GM06990 (cell line): ENCODE results near the gene NFATC3.

ENCODE experiments used
- DNase-seq: peaks from one replicate; pipeline ENCODE4 v3.0.0-alpha.2; 2011; ENCODE audit not compliant: insufficient read length; ENCODE audit errors: extremely low read depth
- H3K27me3 ChIP-seq: replicated peaks from 2 replicates; pipeline ENCODE4 v1.6.0; 2011; ENCODE audit warnings: low read length; ENCODE audit not compliant: control insufficient read depth, insufficient read depth
- H3K36me3 ChIP-seq: 2 replicates; pipeline ENCODE4 v1.5.1; 2011; ENCODE audit warnings: low read length; ENCODE audit not compliant: control insufficient read depth, insufficient read depth
- H3K4me3 ChIP-seq: replicated peaks from 2 replicates; pipeline ENCODE4 v1.5.1; 2011; ENCODE audit warnings: low read depth, mild to moderate bottlenecking, control low read depth, low read length
- CTCF ChIP-seq: IDR thresholded peaks from 2 replicates; pipeline ENCODE4 v1.5.1; 2011; ENCODE audit warnings: low read length, control low read depth, mild to moderate bottlenecking, inconsistent platforms; ENCODE audit not compliant: insufficient read depth, poor library complexity, severe bottlenecking

Gene NFATC3

DNA sequence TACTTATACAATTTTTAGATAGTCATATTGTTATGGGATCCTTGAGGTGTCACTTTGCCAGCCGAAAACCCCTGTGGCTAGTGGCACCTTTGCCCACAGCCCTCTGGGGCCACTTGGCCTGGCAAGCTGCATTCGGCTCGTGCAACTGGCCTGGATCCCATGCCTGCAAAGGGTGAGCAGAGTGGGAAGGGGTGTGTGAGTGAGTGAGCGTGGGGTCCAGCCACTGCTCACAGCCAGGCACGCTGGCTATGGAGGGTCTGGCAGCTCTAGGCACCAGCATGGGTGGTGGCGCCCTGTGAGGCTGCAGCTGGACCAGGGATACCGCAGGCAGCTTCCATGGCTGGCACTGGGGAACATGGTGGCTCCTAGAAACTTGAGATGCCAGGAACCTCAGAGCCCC is 101.7 kb downstream of the NFATC3 start:
- Histone ChIP-seq H3K36me3 (peaks cover 19% of the 10 kb centered on the region), H3K4me3 (no peak overlapping the region), H3K27me3 (no peaks in the 10 kb centered on the region)
- TF ChIP-seq CTCF = no peak
- DNase-seq = no peak

DNA sequence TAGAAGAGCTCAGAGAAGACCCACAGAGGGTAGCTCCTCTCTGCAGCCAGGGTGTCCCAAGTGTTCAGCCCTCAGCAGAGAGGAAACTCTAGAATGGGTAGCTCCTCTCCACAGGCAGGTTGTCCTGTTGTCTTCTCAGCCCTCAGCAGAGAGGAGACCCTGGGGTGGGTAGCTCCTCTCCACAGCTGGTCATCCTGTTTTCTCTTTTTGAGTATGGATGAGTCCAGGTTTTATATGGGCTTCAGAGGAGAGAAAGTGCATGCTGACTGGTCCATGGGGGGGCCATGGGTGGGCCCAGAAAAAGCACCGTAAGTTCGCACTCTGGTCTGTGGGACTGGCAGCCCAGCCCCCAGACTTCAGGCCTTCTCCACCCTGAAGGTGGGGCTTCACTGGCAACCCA is 102.3 kb downstream of the NFATC3 start:
- no peak for DNase-seq
- no peak overlapping the region for H3K4me3 ChIP-seq
- TF ChIP-seq CTCF = no peak
- no peaks in the 10 kb centered on the region for H3K27me3 ChIP-seq
- H3K36me3 ChIP-seq = peaks cover 19% of the 10 kb centered on the region

- H3K36me3 ChIP-seq = peaks cover 19% of the 10 kb centered on the region
- no peak for DNase-seq
- TF ChIP-seq CTCF = no peak
These were observed 103.0 kb downstream of the NFATC3 start for GRCh38 chr16:68188170-68188569.

DNA sequence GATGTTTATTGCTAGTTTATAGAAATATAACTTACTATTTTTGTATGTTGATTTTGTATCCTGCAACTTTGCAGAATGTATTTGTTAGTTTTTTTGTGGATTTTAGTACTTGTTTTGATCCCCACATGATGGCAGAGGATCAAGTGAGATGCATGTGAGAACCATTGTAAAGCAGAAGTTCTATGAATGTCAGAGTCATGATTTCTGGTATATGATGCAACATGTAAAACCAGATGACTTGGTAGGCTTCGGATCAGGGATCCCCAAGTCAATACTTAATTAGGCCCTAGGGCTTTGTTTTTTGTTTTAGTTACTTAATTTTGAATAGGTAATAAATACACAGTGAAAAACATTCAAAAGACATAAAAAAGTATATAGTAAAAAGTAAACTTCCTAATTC is 104.9 kb downstream of the NFATC3 start:
- TF ChIP-seq CTCF = no peak
- Histone ChIP-seq H3K27me3 (no peaks in the 10 kb centered on the region), H3K4me3 (no peak overlapping the region), H3K36me3 (peaks cover 16% of the 10 kb centered on the region)
- DNase-seq = no peak

More at GRCh38 chr16:68188170-68188569, 103.0 kb downstream of the NFATC3 start:
- no peak overlapping the region for H3K4me3 ChIP-seq
- no peaks in the 10 kb centered on the region for H3K27me3 ChIP-seq

DNA sequence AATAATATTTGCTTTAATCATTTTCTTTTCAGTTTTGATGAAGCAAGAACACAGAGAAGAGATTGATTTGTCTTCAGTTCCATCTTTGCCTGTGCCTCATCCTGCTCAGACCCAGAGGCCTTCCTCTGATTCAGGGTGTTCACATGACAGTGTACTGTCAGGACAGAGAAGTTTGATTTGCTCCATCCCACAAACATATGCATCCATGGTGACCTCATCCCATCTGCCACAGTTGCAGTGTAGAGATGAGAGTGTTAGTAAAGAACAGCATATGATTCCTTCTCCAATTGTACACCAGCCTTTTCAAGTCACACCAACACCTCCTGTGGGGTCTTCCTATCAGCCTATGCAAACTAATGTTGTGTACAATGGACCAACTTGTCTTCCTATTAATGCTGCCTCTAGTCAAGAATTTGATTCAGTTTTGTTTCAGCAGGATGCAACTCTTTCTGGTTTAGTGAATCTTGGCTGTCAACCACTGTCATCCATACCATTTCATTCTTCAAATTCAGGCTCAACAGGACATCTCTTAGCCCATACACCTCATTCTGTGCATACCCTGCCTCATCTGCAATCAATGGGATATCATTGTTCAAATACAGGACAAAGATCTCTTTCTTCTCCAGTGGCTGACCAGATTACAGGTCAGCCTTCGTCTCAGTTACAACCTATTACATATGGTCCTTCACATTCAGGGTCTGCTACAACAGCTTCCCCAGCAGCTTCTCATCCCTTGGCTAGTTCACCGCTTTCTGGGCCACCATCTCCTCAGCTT is 105.8 kb downstream of the NFATC3 start:
- DNase-seq = no peak
- Histone ChIP-seq H3K4me3 (no peak overlapping the region), H3K36me3 (peaks cover 16% of the 10 kb centered on the region), H3K27me3 (no peaks in the 10 kb centered on the region)
- no peak for TF ChIP-seq CTCF
